Neural cell (in vitro differentiated cells): ENCODE results near the gene EHMT1.

Experiments used
- EP300 ChIP-seq: fragments of 450-650 bp; conservative IDR thresholded peaks from 2 replicates; pipeline ENCODE4 v1.6.1; 2014; ENCODE audit warnings: antibody characterized with exemption, mild to moderate bottlenecking, moderate library complexity; ENCODE audit not compliant: poor library complexity, severe bottlenecking
- EZH2 ChIP-seq: fragments of 200-600, 300-800 bp; shearing (Covaris generic), sonication (generic); IDR thresholded peaks from 2 replicates; pipeline ENCODE4 v1.6.1; 2014; ENCODE audit warnings: antibody characterized with exemption, low read length, borderline replicate concordance, mild to moderate bottlenecking; ENCODE audit not compliant: insufficient read depth, poor library complexity, severe bottlenecking
- MXI1 ChIP-seq: fragments of 450-650 bp; conservative IDR thresholded peaks from 2 replicates; pipeline ENCODE4 v1.6.1; 2014; ENCODE audit warnings: antibody characterized with exemption, mild to moderate bottlenecking; ENCODE audit not compliant: poor library complexity, severe bottlenecking
- POLR2AphosphoS5 ChIP-seq: IDR thresholded peaks from 2 replicates; pipeline ENCODE4 v1.6.1; 2012
- TF ChIP-seq, protein P1 (sequence below): fragments of 450-650 bp; IDR thresholded peaks from 2 replicates; pipeline ENCODE4 v1.5.1; 2014; ENCODE audit warnings: antibody characterized with exemption, mild to moderate bottlenecking, moderate library complexity; ENCODE audit not compliant: poor library complexity, severe bottlenecking
- TF ChIP-seq, protein P2 (sequence below): IDR thresholded peaks from 2 replicates; pipeline ENCODE4 v1.6.1; 2012; ENCODE audit warnings: borderline replicate concordance

DNA sequence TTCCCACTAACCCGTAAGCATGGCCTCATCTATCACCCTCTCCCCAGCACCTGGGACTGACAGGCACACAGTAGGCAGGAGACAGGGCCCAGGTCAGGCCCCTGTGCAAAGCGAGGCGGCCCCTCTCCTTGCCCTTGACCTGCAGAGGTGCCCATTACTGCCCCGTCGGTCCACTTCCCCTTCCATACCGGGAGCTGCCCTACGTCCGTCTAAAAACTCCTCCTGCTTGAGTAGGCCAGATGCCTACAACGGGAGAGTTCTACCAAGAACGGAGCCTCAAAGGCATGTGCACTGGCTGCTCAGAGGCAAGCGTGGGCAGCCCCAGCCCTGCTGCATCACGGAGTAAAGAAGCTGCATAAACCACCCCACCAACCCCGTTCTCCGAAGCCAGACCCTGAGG lies 35.5 kb upstream of the EHMT1 start:
- TF ChIP-seq EP300 (no peak), POLR2AphosphoS5 (no peak), MXI1 (no peak), EZH2 (no peak)
- TF ChIP-seq, protein P1, sequence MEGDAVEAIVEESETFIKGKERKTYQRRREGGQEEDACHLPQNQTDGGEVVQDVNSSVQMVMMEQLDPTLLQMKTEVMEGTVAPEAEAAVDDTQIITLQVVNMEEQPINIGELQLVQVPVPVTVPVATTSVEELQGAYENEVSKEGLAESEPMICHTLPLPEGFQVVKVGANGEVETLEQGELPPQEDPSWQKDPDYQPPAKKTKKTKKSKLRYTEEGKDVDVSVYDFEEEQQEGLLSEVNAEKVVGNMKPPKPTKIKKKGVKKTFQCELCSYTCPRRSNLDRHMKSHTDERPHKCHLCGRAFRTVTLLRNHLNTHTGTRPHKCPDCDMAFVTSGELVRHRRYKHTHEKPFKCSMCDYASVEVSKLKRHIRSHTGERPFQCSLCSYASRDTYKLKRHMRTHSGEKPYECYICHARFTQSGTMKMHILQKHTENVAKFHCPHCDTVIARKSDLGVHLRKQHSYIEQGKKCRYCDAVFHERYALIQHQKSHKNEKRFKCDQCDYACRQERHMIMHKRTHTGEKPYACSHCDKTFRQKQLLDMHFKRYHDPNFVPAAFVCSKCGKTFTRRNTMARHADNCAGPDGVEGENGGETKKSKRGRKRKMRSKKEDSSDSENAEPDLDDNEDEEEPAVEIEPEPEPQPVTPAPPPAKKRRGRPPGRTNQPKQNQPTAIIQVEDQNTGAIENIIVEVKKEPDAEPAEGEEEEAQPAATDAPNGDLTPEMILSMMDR = no peak
- TF ChIP-seq, protein P2, sequence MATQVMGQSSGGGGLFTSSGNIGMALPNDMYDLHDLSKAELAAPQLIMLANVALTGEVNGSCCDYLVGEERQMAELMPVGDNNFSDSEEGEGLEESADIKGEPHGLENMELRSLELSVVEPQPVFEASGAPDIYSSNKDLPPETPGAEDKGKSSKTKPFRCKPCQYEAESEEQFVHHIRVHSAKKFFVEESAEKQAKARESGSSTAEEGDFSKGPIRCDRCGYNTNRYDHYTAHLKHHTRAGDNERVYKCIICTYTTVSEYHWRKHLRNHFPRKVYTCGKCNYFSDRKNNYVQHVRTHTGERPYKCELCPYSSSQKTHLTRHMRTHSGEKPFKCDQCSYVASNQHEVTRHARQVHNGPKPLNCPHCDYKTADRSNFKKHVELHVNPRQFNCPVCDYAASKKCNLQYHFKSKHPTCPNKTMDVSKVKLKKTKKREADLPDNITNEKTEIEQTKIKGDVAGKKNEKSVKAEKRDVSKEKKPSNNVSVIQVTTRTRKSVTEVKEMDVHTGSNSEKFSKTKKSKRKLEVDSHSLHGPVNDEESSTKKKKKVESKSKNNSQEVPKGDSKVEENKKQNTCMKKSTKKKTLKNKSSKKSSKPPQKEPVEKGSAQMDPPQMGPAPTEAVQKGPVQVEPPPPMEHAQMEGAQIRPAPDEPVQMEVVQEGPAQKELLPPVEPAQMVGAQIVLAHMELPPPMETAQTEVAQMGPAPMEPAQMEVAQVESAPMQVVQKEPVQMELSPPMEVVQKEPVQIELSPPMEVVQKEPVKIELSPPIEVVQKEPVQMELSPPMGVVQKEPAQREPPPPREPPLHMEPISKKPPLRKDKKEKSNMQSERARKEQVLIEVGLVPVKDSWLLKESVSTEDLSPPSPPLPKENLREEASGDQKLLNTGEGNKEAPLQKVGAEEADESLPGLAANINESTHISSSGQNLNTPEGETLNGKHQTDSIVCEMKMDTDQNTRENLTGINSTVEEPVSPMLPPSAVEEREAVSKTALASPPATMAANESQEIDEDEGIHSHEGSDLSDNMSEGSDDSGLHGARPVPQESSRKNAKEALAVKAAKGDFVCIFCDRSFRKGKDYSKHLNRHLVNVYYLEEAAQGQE = no peak
